GM18907 (cell line): Measurements from ENCODE around the gene KAZN.

Source experiments
- ATAC-seq: cut with Tn5 transposase; IDR thresholded peaks from one replicate; pipeline ENCODE4 v1.9.1; 2021; ENCODE audit warnings: mild to moderate bottlenecking, moderate library complexity; ENCODE audit not compliant: unreplicated experiment

The KAZN gene

DNA sequence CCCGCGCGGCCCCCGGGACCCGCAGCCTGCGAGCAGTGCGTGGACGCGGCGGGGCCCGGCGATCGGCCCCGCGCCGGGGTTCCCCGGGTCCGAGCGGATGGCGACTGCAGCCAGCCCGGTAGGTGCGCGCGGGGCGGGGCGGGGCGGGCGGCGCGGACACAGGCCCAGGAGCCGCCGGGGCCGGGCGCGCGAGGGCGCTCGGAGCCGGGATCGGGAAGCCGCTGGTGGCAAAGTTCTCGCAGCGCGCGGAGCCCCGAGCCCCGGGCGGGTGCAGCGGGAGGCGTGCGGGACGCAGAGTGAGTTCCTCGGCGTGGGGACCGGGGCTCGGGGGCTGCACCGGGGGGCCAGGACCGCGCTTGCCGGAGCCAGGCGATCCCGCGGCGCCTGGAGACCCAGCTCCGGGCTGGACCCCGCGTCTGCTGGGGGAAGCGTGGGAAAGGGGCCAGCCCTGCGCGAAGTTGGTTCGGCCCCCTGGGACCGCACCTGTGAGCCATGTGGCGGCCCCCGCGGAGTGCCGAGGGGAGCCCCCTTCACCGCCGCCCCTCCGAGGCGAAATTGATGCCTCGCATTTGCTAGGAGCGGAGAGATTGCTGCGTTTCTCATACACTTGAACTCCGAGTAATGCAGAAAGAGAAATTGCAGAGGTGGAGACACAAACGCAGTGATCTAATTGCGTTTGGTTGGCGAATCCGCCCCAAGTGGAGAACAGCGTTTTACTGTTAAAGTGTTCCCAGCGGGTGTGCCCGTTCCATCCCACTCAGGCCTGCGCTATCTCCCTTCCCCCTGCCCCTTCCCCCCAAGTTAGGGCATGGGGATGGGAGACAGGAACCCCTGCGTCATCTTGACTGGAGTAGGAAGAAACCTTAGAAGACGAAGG is 326.2 kb downstream of the KAZN start:
- ATAC-seq: no peak

GRCh38 chr1:14925336-14926136 is 327.1 kb downstream of the KAZN start:
- ATAC-seq: no peak

- ATAC-seq: no peak
Observed at GRCh38 chr1:14926229-14926628, 327.7 kb downstream of the KAZN start.

DNA sequence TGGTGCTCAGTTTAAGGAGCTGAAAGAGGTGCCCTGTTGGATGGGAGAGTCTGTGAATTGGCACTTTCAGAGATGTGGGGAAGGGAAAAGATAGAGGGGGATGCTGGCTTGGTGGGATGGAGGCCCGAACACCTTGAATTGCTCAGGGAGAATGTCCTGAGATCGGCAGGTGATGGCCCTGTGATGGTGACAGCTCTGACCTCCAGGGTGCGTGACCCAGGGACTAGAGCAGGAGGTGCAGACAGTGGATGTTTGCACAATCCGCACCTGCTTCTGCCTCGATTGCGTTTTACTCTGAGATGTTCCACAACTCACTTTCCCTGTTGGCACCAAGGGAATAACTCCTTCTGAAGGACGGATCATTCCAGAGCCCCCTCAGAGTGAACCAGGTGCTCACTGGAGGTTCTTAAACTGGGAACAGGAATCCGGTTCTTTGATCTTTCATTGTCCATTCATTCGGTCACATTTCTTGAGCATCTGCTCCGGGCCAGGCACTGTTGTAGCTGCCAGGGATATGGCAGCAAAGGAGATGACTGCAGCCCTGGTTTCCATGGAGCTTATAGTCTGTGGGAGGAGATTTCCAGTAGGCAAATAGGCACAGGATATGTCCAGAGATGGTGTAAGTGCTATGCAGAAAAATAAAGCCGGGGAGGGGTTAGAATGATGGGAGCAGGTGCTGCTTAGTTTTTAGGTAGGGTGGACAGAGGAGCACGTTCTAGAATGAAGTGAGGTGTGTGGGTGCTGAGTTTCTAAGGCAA is 328.5 kb downstream of the KAZN start:
- no peak for ATAC-seq

DNA sequence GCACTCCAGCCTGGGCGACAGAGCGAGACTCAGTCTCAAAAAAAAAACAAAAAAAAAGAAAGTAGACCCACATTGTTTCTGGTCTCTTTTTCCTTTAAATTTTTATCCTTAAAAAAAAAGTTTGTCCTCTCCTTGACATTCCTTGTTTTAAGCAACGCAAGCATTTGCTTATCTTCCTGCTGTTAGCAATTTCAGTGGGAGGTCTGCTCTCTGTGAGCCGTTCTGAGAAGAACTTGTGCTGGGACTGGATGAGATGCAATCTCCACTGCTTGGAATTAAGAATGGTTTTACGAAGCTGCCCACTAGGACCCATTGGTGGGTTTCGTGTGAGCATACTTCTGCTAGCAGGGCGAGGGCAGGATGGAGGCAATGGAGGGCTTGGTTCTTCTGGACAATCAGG is 329.9 kb downstream of the KAZN start:
- ATAC-seq: no peak

- no peak for ATAC-seq
Observed at GRCh38 chr1:14928886-14929546, 330.5 kb downstream of the KAZN start.

GRCh38 chr1:14929547-14930246 is 331.2 kb downstream of the KAZN start:
- ATAC-seq: no peak

DNA sequence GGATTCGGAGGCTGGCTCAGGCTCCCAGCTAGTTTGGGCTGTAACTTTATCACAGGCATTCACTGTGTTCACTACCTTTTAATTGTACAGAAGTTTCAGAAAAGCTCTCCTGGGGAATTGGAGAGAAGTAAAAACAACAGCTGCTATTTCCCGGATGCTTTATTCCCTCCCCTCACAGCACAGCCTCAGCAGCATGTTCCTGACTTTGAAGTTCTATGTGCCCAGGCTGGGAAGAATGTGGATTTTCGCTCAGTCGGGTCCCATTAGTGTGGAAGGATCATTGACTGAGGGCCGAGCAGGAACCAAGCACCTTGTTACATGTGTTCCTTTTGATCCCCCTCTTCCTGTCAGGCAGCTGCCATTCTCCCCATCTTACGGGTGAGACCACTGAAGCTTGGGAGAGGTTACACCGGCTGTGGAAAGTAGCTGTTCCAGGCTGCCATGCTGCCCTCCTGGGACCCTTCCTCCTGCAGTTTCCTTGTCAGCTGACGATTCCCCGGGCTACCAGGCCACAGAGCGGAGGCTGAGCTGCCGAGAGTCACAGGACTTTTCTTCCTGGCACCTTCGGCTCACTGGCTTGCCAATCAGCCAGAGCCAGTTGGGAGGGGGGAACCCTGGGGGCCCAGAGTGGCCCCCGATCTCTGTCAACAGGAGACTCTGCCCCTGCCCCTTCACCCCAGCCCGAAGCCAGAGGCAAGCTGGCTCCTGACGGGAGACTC is 331.9 kb downstream of the KAZN start:
- no peak for ATAC-seq

DNA sequence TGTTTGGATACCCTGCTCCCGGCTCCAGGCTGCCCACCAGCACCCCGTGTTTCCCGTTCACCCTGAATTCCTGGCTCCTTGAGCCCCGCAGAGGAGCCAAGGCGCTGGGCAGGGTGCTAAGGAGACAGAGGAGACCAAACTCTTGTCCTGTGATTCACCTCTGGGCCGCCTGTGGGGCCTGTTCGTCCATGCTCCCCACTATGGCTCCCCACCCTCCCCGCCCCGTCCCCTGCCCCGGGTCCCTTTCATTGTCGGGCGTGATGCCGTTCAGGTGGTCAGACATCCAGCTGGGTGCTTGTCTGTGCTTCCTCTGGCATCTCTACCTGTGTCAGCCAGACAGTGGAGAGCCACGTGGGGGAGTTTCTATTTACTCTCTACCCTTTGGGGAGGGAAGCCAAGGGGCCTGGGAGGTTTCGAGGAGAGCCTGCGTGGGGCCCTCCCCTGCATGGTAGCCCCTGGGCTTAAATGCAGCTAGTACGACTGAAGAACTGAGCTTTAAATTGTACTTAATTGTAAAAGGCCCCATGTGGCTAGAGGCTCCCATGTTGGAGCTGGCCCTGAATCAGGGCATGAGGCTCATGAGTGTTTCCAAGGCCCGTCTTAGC is 333.7 kb downstream of the KAZN start:
- no peak for ATAC-seq

DNA sequence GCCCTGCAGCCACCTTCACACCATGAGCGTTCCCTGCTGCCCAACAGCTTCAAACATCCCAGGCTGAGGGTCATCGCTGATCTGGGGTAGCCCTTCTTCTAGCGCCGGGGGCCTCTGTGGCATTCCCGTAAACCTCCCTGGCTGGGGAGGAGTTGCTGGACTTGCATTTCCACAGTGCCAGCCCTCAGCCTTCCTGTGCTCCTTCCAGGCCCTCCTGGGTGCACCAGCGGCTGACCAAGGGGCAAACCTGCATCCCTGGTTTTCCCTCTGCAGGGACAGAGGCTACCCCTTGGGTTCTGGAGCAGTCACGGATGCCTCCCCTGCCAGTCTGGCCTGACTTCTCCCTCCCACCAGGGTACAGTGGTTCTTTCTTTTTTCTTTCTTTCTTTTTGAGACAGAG is 336.4 kb downstream of the KAZN start:
- ATAC-seq: no peak

DNA sequence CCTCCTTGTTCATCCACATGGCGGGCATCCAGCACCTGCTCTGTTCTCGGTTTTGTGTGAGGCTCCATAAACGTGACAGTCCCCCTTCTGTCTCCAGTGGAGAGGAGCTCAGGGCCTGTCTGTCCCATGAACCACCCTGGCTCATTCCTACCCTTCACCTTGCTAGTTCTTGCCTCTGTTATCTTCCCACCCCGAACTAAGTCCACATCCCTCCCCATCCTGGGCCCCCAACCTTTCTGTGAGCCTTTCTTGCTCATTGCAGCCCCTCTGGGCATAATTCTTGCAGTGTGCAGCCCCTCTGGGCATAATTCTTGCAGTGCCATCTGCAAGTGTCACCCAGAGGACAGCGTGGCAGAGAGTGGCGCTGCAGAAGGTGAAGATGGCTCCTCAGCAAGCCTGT is 338.3 kb downstream of the KAZN start:
- no peak for ATAC-seq

DNA sequence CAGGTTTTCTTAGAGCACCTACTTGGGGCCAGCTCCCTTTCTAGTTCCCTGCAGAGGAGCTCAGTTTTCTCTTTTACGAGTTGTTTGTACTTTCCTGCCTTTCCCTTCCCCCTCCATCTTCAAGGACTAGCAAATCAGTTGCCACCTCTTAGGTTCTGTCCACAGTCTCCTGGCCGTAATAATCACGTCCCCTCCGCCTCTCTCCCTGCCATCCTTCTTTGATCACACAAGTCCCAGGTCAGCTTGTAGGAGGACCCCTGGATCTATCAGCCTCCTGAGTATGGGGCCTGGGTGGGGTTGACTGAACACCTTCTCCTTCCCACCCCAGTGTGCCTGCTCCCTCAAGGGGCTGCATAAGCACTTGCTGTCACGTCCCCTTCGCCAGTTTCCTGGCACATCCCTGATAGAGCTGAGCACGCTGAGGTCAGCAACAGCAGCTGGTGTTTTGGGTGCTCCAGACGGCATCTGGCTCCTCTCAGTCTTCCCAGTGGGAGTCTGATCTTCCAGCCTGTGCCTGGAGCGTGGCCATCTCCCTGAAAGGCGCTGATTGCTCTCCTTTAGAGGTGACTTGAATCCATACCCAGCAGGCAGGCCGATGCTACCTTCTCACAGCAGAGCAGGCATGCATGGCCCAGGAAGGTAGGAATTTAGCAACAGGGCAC is 338.9 kb downstream of the KAZN start:
- no peak for ATAC-seq

DNA sequence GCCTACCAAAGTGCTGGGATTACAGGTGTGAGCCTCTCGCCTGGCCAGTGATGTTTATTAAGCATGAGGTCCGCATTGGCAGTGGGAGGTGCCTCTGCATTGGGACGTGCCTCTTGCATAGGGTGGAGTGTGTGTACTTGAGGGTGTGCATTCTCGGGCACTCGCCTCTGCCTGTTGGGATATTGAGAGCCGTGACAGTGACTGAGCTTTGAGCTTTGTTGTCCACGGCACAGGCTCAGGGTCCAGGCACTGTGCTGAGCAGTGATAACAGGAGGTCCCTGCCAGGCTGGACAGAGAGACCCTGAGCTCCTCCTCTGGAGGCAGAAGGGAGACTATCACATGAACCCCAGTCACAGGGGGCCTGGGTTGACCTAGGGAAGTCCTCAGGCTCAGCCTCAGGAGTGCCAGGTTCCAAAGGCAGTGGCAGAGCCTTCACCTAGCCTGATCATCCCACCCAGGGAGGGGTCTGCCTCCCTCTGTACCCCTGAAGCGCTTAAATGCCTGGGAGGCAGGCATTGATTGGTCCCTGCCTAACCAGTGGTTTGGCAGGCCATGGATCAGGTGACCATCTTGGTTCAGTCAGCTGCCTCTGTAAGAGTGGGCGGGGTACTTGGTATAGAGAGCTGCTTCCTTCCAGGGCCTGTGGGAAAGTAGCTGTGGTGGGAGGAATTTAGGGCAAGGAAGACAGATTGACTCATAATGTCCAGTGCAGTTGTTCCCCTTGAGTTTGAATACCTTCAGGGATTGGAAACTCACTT is 341.2 kb downstream of the KAZN start:
- ATAC-seq: no peak

- no peak for ATAC-seq
Observed at GRCh38 chr1:14940285-14940870, 341.9 kb downstream of the KAZN start.

GRCh38 chr1:14941864-14942263 is 343.4 kb downstream of the KAZN start:
- no peak for ATAC-seq

- no peak for ATAC-seq
Observed at GRCh38 chr1:14944471-14944985, 346.0 kb downstream of the KAZN start.
